Jurkat, Clone E6-1 (cell line): ENCODE data around the gene SEC14L5.

ENCODE experiments used
- DNase-seq: peaks from one replicate; pipeline ENCODE4 v3.0.0-alpha.2; 2011; ENCODE audit warnings: low read depth, low spot score
- H3K4me3 ChIP-seq: 2 replicates; pipeline ENCODE4 v1.5.1; 2011; ENCODE audit warnings: mild to moderate bottlenecking, low read length, control low read depth, moderate library complexity

The SEC14L5 gene

DNA sequence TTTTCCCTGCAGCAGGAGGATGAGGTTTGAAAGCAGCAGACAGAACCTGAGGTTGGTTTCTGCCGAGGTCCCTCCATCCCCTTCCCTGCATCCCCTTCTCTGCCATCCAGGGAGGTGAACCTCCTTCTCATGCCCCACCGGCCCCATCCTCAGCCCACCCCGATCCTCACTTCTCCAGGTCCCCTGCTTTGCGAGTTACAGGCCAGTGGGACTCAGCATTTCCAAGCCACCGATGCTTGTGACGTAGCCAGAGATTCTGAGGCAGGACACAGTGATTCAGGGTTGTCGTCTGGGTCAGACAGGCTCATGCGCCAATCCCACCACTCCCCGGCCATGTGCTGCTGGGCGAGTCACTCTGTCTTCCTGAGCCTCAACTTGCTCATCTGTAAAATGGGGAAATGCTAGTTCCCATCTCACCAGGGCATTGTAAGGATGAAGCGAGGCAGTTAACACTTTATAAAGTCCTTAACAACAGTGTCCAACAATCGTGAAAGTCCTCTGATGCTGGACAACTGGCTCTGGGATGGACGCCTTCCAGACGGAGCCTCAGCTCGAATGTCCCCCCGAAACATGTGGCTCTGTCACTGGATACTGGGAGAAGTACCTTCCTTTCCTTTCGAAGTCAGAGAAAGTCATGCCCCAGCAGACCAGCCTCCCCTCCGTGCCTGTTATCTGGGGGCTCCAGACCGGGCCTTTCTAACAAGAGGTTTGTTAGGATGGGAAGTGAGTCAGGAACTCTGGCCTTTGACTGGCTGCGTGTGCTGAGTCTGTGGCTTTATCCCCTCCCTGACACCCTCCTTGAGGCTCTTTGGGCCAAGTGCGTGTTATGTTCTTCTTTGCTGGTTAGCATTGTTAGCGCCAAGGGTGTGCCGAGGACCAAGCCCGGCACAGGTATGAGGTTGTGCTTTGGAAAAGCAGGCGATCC lies 21.9 kb downstream of the SEC14L5 start:
- no peak overlapping the region for H3K4me3 ChIP-seq
- no peak for DNase-seq

DNA sequence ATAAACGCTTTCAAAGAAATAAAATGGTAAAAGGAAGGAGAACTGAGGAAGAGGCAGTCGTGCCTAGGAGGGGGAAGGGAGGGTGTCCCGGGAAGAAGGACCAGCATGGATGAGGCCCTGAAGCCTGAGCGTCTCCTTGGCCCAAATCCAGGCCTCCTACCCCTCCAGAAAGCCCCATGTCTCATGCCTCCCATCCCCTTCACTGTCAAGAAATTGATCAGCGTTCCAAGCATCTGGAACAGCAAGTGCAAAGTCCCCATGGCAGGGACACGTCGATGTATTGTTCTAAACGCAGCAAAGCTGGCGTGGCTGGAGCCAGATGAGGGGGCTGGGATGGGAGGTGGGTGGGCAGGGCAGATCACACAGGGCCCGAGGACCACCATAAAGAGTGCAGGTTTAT lies 22.6 kb downstream of the SEC14L5 start:
- no peak overlapping the region for H3K4me3 ChIP-seq
- DNase-seq = no peak

GRCh38 chr16:4981473-4981872 lies 23.3 kb downstream of the SEC14L5 start:
- no peak overlapping the region for H3K4me3 ChIP-seq
- DNase-seq = no peak

DNA sequence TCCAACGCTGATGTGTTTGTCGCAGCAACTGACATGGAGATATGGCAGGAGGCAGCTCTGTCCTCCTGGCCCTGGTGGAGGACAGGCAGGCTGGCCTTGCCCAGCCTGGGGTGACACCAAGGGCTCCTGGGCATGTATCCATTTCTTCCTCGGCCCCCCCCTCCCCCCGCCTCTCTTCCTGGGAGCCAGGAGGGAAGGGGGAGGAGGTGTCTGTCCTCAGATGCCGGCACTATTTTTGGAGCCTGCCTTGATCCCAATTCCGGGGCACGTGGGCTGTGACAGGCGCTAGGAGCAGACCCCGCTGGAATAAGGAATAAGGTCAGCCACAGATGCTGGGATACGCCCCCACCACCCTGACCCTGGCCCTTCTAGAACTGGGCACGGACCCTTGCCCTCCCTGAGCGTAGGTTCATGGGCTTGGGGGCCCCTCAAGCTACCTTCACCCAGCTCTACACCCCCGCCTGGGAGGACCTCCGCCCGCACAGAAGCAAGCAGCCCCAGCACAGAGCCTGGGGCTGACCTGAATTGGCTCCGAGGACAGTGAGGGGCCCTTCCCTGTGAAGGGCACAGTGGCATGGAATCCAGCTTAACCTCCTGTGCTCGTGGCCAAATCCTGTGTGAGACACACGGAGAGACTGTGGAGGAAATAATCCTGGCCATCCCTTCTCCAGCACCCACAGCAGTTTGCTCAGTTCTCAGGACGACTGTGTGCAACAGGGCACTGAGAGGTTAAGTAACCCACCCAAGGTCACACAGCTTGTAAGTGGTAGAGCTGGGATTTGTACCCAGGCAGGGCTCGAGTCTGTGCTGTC lies 24.1 kb downstream of the SEC14L5 start:
- no peak for DNase-seq
- no peak overlapping the region for H3K4me3 ChIP-seq

GRCh38 chr16:4984174-4984990 lies 26.3 kb downstream of the SEC14L5 start:
- no peak for DNase-seq
- no peak overlapping the region for H3K4me3 ChIP-seq

DNA sequence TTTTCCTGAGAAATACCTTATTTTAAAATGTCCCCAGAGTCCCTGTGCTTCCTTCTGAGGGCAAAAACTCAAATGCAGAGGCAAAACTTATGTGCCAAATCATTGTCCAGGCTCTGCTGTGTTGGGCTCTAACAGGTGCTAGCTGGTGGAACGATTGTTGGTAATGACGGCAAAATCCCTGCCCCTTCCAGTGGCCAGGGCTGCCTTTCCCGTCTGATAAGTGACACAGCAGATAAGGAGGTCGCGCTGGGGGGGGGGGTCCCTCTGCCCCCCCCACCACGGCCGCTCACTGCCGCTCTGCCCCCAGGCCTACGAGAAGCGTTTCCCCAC lies 29.1 kb downstream of the SEC14L5 start:
- no peak overlapping the region for H3K4me3 ChIP-seq
- no peak for DNase-seq

- no peak overlapping the region for H3K4me3 ChIP-seq
- no peak for DNase-seq
Observed at GRCh38 chr16:4987580-4988374, 29.6 kb downstream of the SEC14L5 start.

- DNase-seq = no peak
- no peak overlapping the region for H3K4me3 ChIP-seq
Observed at GRCh38 chr16:4988647-4989046, 30.5 kb downstream of the SEC14L5 start.

- DNase-seq = no peak
- H3K4me3 ChIP-seq = no peak overlapping the region
Observed at GRCh38 chr16:4989391-4990006, 31.4 kb downstream of the SEC14L5 start.

DNA sequence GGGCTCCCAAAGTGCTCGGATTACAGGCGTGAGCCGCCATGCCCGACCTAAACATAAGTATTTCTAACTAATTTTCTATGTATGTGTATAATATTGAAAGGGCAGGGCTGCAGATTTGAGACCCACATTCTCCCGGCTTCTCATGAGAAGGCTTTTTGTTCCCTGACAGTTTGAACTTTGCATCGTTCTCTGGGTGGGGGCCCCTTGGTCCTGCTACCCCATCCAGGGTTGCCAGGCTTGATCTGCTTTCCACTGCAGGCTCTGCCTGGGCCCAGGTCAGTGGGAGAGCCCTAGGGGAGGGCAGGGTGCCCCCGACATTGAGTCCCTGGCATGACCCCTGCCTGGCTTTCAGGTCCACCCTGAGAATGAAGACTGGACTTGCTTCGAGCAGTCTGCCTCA lies 32.3 kb downstream of the SEC14L5 start:
- no peak overlapping the region for H3K4me3 ChIP-seq

GRCh38 chr16:4991754-4992153 lies 33.6 kb downstream of the SEC14L5 start:
- no peak overlapping the region for H3K4me3 ChIP-seq
- DNase-seq = no peak

More for the DNA sequence above, 32.3 kb downstream of the SEC14L5 start:
- no peak for DNase-seq

- no peak for DNase-seq
- no peak overlapping the region for H3K4me3 ChIP-seq
Observed at GRCh38 chr16:4994719-4995434, 36.7 kb downstream of the SEC14L5 start.

GRCh38 chr16:5000573-5001001 lies 42.5 kb downstream of the SEC14L5 start:
- no peak for DNase-seq
- no peak overlapping the region for H3K4me3 ChIP-seq

DNA sequence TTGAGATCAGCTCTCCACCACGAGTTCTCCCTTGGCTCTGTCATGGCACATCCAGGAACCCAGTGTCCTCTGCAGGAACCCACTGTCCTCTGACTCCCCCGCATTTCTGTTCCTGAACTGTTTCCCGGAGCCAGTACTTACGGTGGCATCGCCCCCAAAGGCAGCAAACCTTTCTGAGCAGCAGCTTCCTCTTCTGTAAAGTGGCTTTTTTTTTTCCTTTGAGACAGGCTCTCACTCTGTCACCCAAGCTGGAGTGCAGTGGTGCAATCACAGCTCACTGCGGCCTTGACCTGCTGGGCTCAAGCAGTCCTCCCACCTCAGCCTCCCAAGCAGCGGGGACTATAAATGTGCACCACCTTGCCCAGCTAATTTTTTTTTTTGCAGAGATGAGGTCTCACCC lies 43.4 kb downstream of the SEC14L5 start:
- no peak for DNase-seq
- no peak overlapping the region for H3K4me3 ChIP-seq

DNA sequence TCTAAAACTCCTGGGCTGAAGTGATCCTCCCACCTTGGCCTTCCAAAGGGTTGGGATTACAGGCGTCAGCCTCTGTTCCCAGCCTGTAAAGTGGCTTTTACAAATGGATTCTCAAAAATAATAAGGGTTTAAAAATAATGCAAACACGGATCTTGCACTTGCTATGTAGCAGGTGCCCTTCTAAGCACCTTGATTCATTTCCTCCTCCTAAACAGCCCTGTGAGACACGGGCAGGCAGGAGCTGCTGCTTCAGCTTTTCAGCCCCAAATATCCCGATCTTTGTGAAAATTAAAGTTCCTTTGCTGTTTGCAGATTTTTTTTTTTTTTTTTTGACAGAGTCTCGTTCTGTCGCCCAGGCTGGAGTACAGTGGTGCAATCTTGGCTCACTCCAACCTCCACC lies 43.9 kb downstream of the SEC14L5 start:
- DNase-seq = no peak
- H3K4me3 ChIP-seq = no peak overlapping the region

- no peak overlapping the region for H3K4me3 ChIP-seq
- DNase-seq = no peak
Observed at GRCh38 chr16:5002699-5003143, 44.6 kb downstream of the SEC14L5 start.

GRCh38 chr16:5003211-5003610 lies 45.1 kb downstream of the SEC14L5 start:
- no peak overlapping the region for H3K4me3 ChIP-seq
- DNase-seq = no peak

- H3K4me3 ChIP-seq = no peak overlapping the region
Observed at GRCh38 chr16:5003828-5004227, 45.7 kb downstream of the SEC14L5 start.

More at GRCh38 chr16:5003828-5004227, 45.7 kb downstream of the SEC14L5 start:
- DNase-seq = no peak
